GM19239 (cell line): ENCODE measurements around the gene APBA1.

ENCODE experiments used
- DNase-seq: peaks from one replicate; pipeline ENCODE4 v3.0.0; 2011; ENCODE audit warnings: low spot score; ENCODE audit not compliant: insufficient read length
- FAIRE-seq: peaks from 2 replicates; lab custom pipeline; 2011; peaks lifted over from hg19 to GRCh38; lab: Jason Lieb, UNC

APBA1 gene

GRCh38 chr9:69495296-69495695 is 176.9 kb downstream of the APBA1 start:
- no peak for DNase-seq
- FAIRE-seq, result no peak

GRCh38 chr9:69494763-69495162 is 177.4 kb downstream of the APBA1 start:
- FAIRE-seq (no peak), DNase-seq (no peak)

GRCh38 chr9:69494208-69494607 is 178.0 kb downstream of the APBA1 start:
- no peak for FAIRE-seq

GRCh38 chr9:69486498-69486897 is 185.7 kb downstream of the APBA1 start:
- no peak for FAIRE-seq

More at GRCh38 chr9:69494208-69494607, 178.0 kb downstream of the APBA1 start:
- DNase-seq, result no peak

GRCh38 chr9:69485466-69485865 is 186.7 kb downstream of the APBA1 start:
- FAIRE-seq (no peak), DNase-seq (no peak)

More at GRCh38 chr9:69486498-69486897, 185.7 kb downstream of the APBA1 start:
- DNase-seq, result no peak

- no peak for DNase-seq
- no peak for FAIRE-seq
Measured at GRCh38 chr9:69483886-69484422, 188.2 kb downstream of the APBA1 start.

GRCh38 chr9:69476797-69477196 is 195.4 kb downstream of the APBA1 start:
- DNase-seq, result no peak
- FAIRE-seq, result no peak

GRCh38 chr9:69476016-69476415 is 196.2 kb downstream of the APBA1 start:
- DNase-seq, result no peak
- FAIRE-seq, result no peak

GRCh38 chr9:69474821-69475220 is 197.3 kb downstream of the APBA1 start:
- DNase-seq (no peak), FAIRE-seq (no peak)

- DNase-seq, result no peak
- FAIRE-seq, result no peak
Measured at GRCh38 chr9:69472101-69472620, 200.0 kb downstream of the APBA1 start.

- FAIRE-seq (no peak), DNase-seq (no peak)
Measured at GRCh38 chr9:69471433-69471832, 200.7 kb downstream of the APBA1 start.

GRCh38 chr9:69470186-69470977 is 201.8 kb downstream of the APBA1 start:
- FAIRE-seq, result no peak

GRCh38 chr9:69469136-69469535 is 203.0 kb downstream of the APBA1 start:
- no peak for DNase-seq
- no peak for FAIRE-seq

More at GRCh38 chr9:69470186-69470977, 201.8 kb downstream of the APBA1 start:
- DNase-seq, result no peak

- FAIRE-seq (no peak), DNase-seq (no peak)
Measured at GRCh38 chr9:69468380-69468779, 203.8 kb downstream of the APBA1 start.

- no peak for FAIRE-seq
- DNase-seq, result no peak
Measured at GRCh38 chr9:69466151-69466550, 206.0 kb downstream of the APBA1 start.

GRCh38 chr9:69465473-69465872 is 206.7 kb downstream of the APBA1 start:
- DNase-seq, result no peak
- no peak for FAIRE-seq

GRCh38 chr9:69463497-69464068 is 208.6 kb downstream of the APBA1 start:
- no peak for FAIRE-seq
- no peak for DNase-seq

GRCh38 chr9:69462394-69462793 is 209.8 kb downstream of the APBA1 start:
- FAIRE-seq, result no peak

GRCh38 chr9:69461103-69461887 is 210.9 kb downstream of the APBA1 start:
- DNase-seq (no peak), FAIRE-seq (no peak)

More at GRCh38 chr9:69462394-69462793, 209.8 kb downstream of the APBA1 start:
- DNase-seq, result no peak

- FAIRE-seq (no peak), DNase-seq (no peak)
Measured at GRCh38 chr9:69460012-69460411, 212.2 kb downstream of the APBA1 start.
